A673 (cell line): ENCODE results near the gene KRTAP10-2.

Experiments
- EZH2 ChIP-seq: fragments of 200-600 bp; sonication (generic); IDR thresholded peaks from 2 replicates; pipeline ENCODE4 v1.6.1; 2017; ENCODE audit warnings: borderline replicate concordance, low read depth, mild to moderate bottlenecking, mixed read lengths, antibody characterized with exemption, low read length; ENCODE audit not compliant: poor library complexity, severe bottlenecking
- TF ChIP-seq, protein P1 (sequence below): fragments of 300-800, 200-600 bp; sonication (generic); conservative IDR thresholded peaks from 2 replicates; pipeline ENCODE4 v1.5.1; 2017; ENCODE audit warnings: low read depth, mild to moderate bottlenecking, antibody characterized with exemption, low read length, moderate library complexity, mixed read lengths

DNA sequence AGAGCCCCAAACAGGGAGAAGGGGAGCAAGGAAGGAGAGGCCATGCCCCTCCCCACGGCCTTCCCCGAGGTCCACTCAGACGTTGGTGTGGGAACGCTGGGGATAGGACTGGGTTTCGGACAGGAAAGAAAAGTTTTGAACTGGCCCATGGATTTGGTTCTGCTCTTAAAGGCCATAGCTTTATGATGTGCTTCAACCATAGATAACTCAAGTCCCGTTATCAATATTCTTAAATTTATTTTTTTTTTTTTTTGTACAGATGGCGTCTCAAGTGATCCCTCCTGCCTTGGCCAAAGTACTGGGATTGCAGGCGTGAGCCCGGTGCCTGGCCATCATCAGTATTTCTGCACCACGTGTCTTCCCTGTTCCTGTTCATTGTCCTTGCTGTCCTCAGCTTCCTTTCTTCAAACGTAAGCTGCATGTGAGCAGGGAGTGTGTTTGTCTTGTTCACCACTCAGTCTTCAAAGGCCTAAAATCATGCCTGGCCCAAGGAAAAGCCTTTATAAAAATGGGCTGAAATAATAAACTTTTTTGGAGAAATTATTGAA lies 10.5 kb downstream of the KRTAP10-2 start:
- TF ChIP-seq, protein P1, sequence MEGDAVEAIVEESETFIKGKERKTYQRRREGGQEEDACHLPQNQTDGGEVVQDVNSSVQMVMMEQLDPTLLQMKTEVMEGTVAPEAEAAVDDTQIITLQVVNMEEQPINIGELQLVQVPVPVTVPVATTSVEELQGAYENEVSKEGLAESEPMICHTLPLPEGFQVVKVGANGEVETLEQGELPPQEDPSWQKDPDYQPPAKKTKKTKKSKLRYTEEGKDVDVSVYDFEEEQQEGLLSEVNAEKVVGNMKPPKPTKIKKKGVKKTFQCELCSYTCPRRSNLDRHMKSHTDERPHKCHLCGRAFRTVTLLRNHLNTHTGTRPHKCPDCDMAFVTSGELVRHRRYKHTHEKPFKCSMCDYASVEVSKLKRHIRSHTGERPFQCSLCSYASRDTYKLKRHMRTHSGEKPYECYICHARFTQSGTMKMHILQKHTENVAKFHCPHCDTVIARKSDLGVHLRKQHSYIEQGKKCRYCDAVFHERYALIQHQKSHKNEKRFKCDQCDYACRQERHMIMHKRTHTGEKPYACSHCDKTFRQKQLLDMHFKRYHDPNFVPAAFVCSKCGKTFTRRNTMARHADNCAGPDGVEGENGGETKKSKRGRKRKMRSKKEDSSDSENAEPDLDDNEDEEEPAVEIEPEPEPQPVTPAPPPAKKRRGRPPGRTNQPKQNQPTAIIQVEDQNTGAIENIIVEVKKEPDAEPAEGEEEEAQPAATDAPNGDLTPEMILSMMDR, result no peak
- no peak for TF ChIP-seq EZH2
